HG02852 (cell line): ENCODE data around the gene KRTAP5-9.
"Not testable (repeated sequence)": the region's sequence is repeated elsewhere in the genome, so short reads cannot be mapped to it uniquely, and the experiment has no call there.

Source experiments
- ATAC-seq: cut with Tn5 transposase; IDR thresholded peaks from one replicate; pipeline ENCODE4 v1.9.1; 2021; ENCODE audit warnings: mild to moderate bottlenecking, moderate library complexity; ENCODE audit not compliant: unreplicated experiment

The KRTAP5-9 gene

GRCh38 chr11:71581826-71582225 is 33.6 kb downstream of the KRTAP5-9 start:
- ATAC-seq = no peak

GRCh38 chr11:71582309-71582895 is 34.2 kb downstream of the KRTAP5-9 start, which contains the start of gene KRTAP5-11:
Gene KRTAP5-11, minus strand, starts transcription at chr11:71582875. Its CDS starts 38 bp downstream, at chr11:71582837.
- no peak for ATAC-seq

GRCh38 chr11:71582969-71583368 is 34.7 kb downstream of the KRTAP5-9 start:
- ATAC-seq = not testable (repeated sequence)

- not testable (repeated sequence) for ATAC-seq
These were observed 37.5 kb downstream of the KRTAP5-9 start for GRCh38 chr11:71585673-71586072.

GRCh38 chr11:71588314-71588713 is 40.1 kb downstream of the KRTAP5-9 start:
- ATAC-seq = not testable (repeated sequence)

DNA sequence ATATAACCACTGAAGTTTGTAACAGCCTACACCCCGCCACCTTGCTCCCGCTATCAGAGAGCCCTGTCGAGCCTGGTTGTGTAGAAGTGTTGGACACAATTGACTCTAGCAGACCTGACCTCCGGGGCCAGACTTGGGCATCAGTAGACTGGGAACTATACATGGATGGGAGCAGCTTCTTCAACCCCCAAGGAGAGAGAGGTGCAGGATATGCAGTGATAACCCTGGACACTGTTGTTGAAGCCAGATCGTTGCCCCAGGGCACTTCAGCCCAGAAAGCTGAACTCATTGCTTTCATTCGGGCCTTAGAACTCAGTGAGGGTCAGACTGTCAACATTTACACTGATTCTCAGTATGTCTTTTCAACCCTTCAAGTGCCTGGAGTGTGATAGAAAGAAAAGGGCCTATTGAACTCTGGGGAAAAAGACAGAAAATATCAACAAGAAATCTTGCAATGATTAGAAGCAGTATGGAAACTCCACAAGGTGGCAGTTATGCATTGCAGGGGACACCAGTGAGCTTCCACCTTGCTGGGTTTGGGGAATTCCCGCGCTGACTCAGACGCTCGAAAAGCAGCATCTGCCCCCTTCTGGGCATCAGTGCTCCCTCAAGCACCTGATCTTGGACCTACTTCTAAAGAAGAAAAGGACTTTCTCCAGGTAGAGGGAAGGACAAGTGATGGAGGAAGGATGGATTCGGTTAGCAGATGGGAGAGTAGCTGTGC is 40.8 kb downstream of the KRTAP5-9 start:
- not testable (repeated sequence) for ATAC-seq

- ATAC-seq = not testable (repeated sequence)
These were observed 41.3 kb downstream of the KRTAP5-9 start for GRCh38 chr11:71589546-71589920.
